SK-N-SH (cell line): ENCODE data around the gene TFF3. TPM values are rescaled to one million over a fixed set of nuclear protein-coding genes. Genes with fewer than 3 reads are reported as not detected.

ENCODE experiments used
- CTCF ChIA-PET: fragments of 300-600, 350-600 bp; formaldehyde crosslinking; extraction: SDS; loops from one replicate; lab custom pipeline; 2021; lab: Yijun Ruan, JAX
- POLR2A ChIA-PET: fragments of 350-600 bp; sonication (Branson Sonifier 250); formaldehyde crosslinking; extraction: SDS; loops from one replicate; lab custom pipeline; 2020; ENCODE audit warnings: antibody characterized with exemption, inconsistent platforms; lab: Yijun Ruan, JAX
- DNase-seq: peaks from one replicate; pipeline ENCODE4 v3.0.0; 2012
- H2AFZ ChIP-seq: fragments of 200-600 bp; sonication (generic); 2 replicates; pipeline ENCODE4 v1.8.1; 2016; ENCODE audit warnings: antibody characterized with exemption, mild to moderate bottlenecking, low read depth
- H3F3A ChIP-seq: fragments of 200-600 bp; sonication (generic); replicated peaks from 2 replicates; pipeline ENCODE3; 2016; ENCODE audit warnings: antibody characterized with exemption, mild to moderate bottlenecking; ENCODE audit not compliant: insufficient read depth
- H3K27ac ChIP-seq, 2 experiments: fragments of 200-500 bp in 1 of 2; fragments of 200-600 bp in 1 of 2; sonication (Bioruptor generic) in 1 of 2; sonication (generic), shearing (Covaris generic) in 1 of 2; 2 replicates each; pipeline versions ENCODE4 v1.5.1 to v1.6.1; 2014 to 2016; ENCODE audit warnings: low read depth in 2 of 2, inconsistent platforms in 1 of 2, low read length in 1 of 2, mild to moderate bottlenecking in 1 of 2, mixed read lengths in 1 of 2
- H3K27me3 ChIP-seq: fragments of 200-600 bp; sonication (generic), shearing (Covaris generic); 2 replicates; pipeline ENCODE4 v1.6.1; 2016; ENCODE audit warnings: mixed run types; ENCODE audit not compliant: insufficient read depth
- H3K36me3 ChIP-seq, 2 experiments: fragments of 200-500 bp in 1 of 2; fragments of 200-600 bp in 1 of 2; sonication (Bioruptor generic) in 1 of 2; sonication (generic) in 1 of 2; replicated peaks in 1 of 2; 2 replicates each; pipeline versions ENCODE3 to v1.5.1; 2014 to 2016; ENCODE audit warnings: low read length in 1 of 2, mild to moderate bottlenecking in 1 of 2; ENCODE audit not compliant: insufficient read depth in 2 of 2, control insufficient read depth in 1 of 2
- H3K4me1 ChIP-seq, 2 experiments: fragments of 200-500 bp in 1 of 2; fragments of 200-600 bp in 1 of 2; sonication (Bioruptor generic) in 1 of 2; sonication (generic), shearing (Covaris generic) in 1 of 2; 2 replicates each; pipeline versions ENCODE4 v1.5.1 to v1.6.1; 2014 to 2016; ENCODE audit warnings: low read depth in 1 of 2, low read length in 1 of 2, mixed run types in 1 of 2; ENCODE audit not compliant: insufficient read depth in 2 of 2, control insufficient read depth in 1 of 2
- H3K4me2 ChIP-seq: fragments of 200-600 bp; sonication (generic), shearing (Covaris generic); 2 replicates; pipeline ENCODE4 v1.6.1; 2017; ENCODE audit warnings: mixed run types
- H3K4me3 ChIP-seq, 2 experiments: fragments of 200-500 bp in 1 of 2; fragments of 200-600 bp in 1 of 2; sonication (Bioruptor generic) in 1 of 2; sonication (generic), shearing (Covaris generic) in 1 of 2; 2 replicates each; pipeline versions ENCODE4 v1.5.1 to v1.8.1; 2014 to 2016; ENCODE audit warnings: low read depth in 2 of 2, inconsistent platforms in 1 of 2, low read length in 1 of 2, mild to moderate bottlenecking in 1 of 2, mixed read lengths in 1 of 2, moderate library complexity in 1 of 2
- H3K79me2 ChIP-seq: fragments of 200-600 bp; sonication (generic); 2 replicates; pipeline ENCODE4 v1.8.1; 2017; ENCODE audit warnings: mild to moderate bottlenecking; ENCODE audit not compliant: insufficient read depth
- H3K9ac ChIP-seq: fragments of 200-600 bp; sonication (generic); 2 replicates; pipeline ENCODE4 v1.6.1; 2017; ENCODE audit warnings: mixed run types
- H3K9me2 ChIP-seq: fragments of 200-600 bp; sonication (generic); 2 replicates; pipeline ENCODE4 v1.6.1; 2017; ENCODE audit warnings: mixed run types
- H3K9me3 ChIP-seq: fragments of 200-600 bp; sonication (generic); 2 replicates; pipeline ENCODE4 v1.6.1; 2017; ENCODE audit warnings: mixed run types, mild to moderate bottlenecking, moderate library complexity
- H4K20me1 ChIP-seq: fragments of 200-600 bp; sonication (generic); 2 replicates; pipeline ENCODE4 v1.6.1; 2017; ENCODE audit warnings: mild to moderate bottlenecking, mixed run types; ENCODE audit not compliant: insufficient read depth
- ELF1 ChIP-seq: IDR thresholded peaks from 2 replicates; pipeline ENCODE4 v1.4.0; 2012
- EZH2phosphoT487 ChIP-seq: fragments of 200-600 bp; sonication (generic); IDR thresholded peaks from 2 replicates; pipeline ENCODE4 v1.6.1; 2017; ENCODE audit warnings: low read depth, mixed run types, mild to moderate bottlenecking, antibody characterized with exemption, moderate library complexity, borderline replicate concordance
- FOSL2 ChIP-seq: IDR thresholded peaks from 2 replicates; pipeline ENCODE4 v1.4.0; 2012; ENCODE audit warnings: low read depth, mild to moderate bottlenecking, moderate library complexity, borderline replicate concordance
- JUND ChIP-seq: IDR thresholded peaks from 2 replicates; pipeline ENCODE4 v1.4.0; 2012
- MXI1 ChIP-seq: IDR thresholded peaks from 2 replicates; pipeline ENCODE4 v1.6.1; 2012; ENCODE audit warnings: mild to moderate bottlenecking, low read depth, low read length, improper control_type of control experiment
- PBX3 ChIP-seq: IDR thresholded peaks from 2 replicates; pipeline ENCODE4; 2012
- POLR2AphosphoS5 ChIP-seq: IDR thresholded peaks from 2 replicates; pipeline ENCODE4 v1.6.1; 2012; ENCODE audit warnings: low read depth, low read length
- RAD21 ChIP-seq: IDR thresholded peaks from 2 replicates; pipeline ENCODE4 v1.6.1; 2012; ENCODE audit warnings: mild to moderate bottlenecking, low read length
- RFX5 ChIP-seq: IDR thresholded peaks from 2 replicates; pipeline ENCODE4 v1.6.1; 2012; ENCODE audit warnings: mild to moderate bottlenecking, improper control_type of control experiment, low read length
- RXRA ChIP-seq: IDR thresholded peaks from 2 replicates; pipeline ENCODE4 v1.4.0; 2012; ENCODE audit warnings: low read depth, mild to moderate bottlenecking, borderline replicate concordance
- SIN3A ChIP-seq: IDR thresholded peaks from 2 replicates; pipeline ENCODE4 v1.6.1; 2012; ENCODE audit warnings: low read depth, mild to moderate bottlenecking, low read length, moderate library complexity, borderline replicate concordance
- SMC3 ChIP-seq: IDR thresholded peaks from 2 replicates; pipeline ENCODE4 v1.6.1; 2012; ENCODE audit warnings: low read depth, low read length, improper control_type of control experiment
- TCF12 ChIP-seq: IDR thresholded peaks from 2 replicates; pipeline ENCODE4 v1.4.0; 2012
- TEAD4 ChIP-seq: IDR thresholded peaks from 2 replicates; pipeline ENCODE4 v1.4.0; 2012; ENCODE audit warnings: mild to moderate bottlenecking, borderline replicate concordance; ENCODE audit not compliant: insufficient read depth
- WGBS: methylation state at CpG from one replicate; pipeline ENCODE4 v1.1.6; 2017; ENCODE audit warnings: low lambda C conversion rate; 5-methylcytosine and 5-hydroxymethylcytosine counted together
- polyA plus RNA-seq, 3 experiments: library from polyadenylated mRNA; depleted of rRNA; stranded (reverse); fragments of >200 nt; gene quantifications; 2 replicates each; pipeline ENCODE4 v1.2.3, GENCODE V29; 2012
- TF ChIP-seq, protein P1 (sequence below): IDR thresholded peaks from 2 replicates; pipeline ENCODE4 v1.4.0; 2012; ENCODE audit warnings: low read depth
- TF ChIP-seq, protein P2 (sequence below): IDR thresholded peaks from 2 replicates; pipeline ENCODE4 v1.4.0; 2012; ENCODE audit warnings: low read depth, borderline replicate concordance
- TF ChIP-seq, protein P3 (sequence below): fragments of 200-600 bp; sonication (generic); IDR thresholded peaks from 2 replicates; pipeline ENCODE4 v1.6.1; 2017; ENCODE audit warnings: antibody characterized with exemption, mild to moderate bottlenecking, moderate library complexity

TFF3 gene
- polyA plus RNA-seq, 1 of the 3 experiments (the other 2 are of a cell fraction): not detected

- H3K36me3 ChIP-seq: no peaks in the 10 kb centered on the region
- H3K9ac ChIP-seq: no peak overlapping the region
- H3K9me2 ChIP-seq: no peaks in the 10 kb centered on the region
- TF ChIP-seq SMC3 (no peak), ELF1 (no peak), RFX5 (no peak), EZH2phosphoT487 (no peak), JUND (no peak), TCF12 (no peak), RXRA (no peak), RAD21 (no peak), FOSL2 (no peak), PBX3 (no peak), SIN3A (no peak), MXI1 (no peak), POLR2AphosphoS5 (no peak), TEAD4 (no peak)
- TF ChIP-seq, protein P1, sequence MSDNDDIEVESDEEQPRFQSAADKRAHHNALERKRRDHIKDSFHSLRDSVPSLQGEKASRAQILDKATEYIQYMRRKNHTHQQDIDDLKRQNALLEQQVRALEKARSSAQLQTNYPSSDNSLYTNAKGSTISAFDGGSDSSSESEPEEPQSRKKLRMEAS: no peak
- TF ChIP-seq, protein P2, sequence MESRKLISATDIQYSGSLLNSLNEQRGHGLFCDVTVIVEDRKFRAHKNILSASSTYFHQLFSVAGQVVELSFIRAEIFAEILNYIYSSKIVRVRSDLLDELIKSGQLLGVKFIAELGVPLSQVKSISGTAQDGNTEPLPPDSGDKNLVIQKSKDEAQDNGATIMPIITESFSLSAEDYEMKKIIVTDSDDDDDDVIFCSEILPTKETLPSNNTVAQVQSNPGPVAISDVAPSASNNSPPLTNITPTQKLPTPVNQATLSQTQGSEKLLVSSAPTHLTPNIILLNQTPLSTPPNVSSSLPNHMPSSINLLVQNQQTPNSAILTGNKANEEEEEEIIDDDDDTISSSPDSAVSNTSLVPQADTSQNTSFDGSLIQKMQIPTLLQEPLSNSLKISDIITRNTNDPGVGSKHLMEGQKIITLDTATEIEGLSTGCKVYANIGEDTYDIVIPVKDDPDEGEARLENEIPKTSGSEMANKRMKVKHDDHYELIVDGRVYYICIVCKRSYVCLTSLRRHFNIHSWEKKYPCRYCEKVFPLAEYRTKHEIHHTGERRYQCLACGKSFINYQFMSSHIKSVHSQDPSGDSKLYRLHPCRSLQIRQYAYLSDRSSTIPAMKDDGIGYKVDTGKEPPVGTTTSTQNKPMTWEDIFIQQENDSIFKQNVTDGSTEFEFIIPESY: no peak
- TF ChIP-seq, protein P3, sequence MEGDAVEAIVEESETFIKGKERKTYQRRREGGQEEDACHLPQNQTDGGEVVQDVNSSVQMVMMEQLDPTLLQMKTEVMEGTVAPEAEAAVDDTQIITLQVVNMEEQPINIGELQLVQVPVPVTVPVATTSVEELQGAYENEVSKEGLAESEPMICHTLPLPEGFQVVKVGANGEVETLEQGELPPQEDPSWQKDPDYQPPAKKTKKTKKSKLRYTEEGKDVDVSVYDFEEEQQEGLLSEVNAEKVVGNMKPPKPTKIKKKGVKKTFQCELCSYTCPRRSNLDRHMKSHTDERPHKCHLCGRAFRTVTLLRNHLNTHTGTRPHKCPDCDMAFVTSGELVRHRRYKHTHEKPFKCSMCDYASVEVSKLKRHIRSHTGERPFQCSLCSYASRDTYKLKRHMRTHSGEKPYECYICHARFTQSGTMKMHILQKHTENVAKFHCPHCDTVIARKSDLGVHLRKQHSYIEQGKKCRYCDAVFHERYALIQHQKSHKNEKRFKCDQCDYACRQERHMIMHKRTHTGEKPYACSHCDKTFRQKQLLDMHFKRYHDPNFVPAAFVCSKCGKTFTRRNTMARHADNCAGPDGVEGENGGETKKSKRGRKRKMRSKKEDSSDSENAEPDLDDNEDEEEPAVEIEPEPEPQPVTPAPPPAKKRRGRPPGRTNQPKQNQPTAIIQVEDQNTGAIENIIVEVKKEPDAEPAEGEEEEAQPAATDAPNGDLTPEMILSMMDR: no peak
- H3K27ac ChIP-seq: no peak overlapping the region
- H3K27me3 ChIP-seq: no peaks in the 10 kb centered on the region
- 32% methylated on average over 13 of the region's 13 CpGs for WGBS
- H3K79me2 ChIP-seq: no peaks in the 10 kb centered on the region
- ChIA-PET CTCF (no interaction called here), POLR2A (no interaction called here)
- no peak overlapping the region for H3K4me2 ChIP-seq
- H4K20me1 ChIP-seq: no peaks in the 10 kb centered on the region
- H3K4me1 ChIP-seq: no peaks in the 10 kb centered on the region
- H3K4me3 ChIP-seq: no peak overlapping the region
- H3F3A ChIP-seq: no peaks in the 10 kb centered on the region
- H2AFZ ChIP-seq: no peak overlapping the region
- no peaks in the 10 kb centered on the region; the same call in 1 of the 2 replicates for H3K9me3 ChIP-seq
- DNase-seq: no peak
Measured at GRCh38 chr21:42358937-42359336, 43.7 kb upstream of the TFF3 start.
